ENCODE measurements around the gene TNPO2.

TNPO2 gene

DNA sequence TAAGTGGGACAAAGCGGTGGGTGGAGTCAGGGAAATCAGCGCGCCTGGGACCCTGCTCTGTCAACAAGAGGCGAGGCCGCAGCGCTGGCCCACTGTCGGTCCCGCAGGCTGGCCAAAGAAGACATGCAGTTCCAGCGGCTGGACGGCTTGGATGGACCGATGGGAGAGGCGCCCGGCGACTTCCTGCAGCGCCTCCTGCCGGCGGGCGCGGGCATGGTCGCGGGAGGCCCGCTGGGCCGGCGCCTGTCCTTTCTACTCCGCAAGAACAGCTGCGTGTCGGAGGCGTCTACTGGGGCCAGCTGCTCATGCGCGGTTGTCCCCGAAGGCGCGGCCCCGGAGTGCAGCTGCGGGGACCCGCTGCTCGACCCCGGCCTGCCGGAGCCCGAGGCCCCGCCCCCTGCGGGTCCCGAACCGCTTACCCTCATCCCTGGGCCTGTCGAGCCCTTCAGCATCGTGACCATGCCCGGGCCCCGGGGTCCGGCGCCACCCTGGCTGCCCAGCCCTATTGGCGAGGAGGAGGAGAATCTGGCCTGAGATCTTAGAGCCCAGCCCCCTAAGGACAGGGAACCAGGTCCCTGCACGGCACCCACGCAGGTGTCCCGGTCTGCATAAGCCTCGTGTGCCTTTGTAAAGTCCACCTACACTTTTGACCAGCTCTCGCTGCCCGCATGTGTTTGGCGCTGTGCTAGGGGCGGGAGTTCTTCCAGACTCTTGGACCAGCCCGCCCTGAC, 34.0 kb upstream of the TNPO2 start:
- H3K27ac ChIP-seq (ENCODE audit: low read length): no peak overlapping the region
- WGBS (ENCODE audit: insufficient coverage, insufficient read length): no CpG with 5 or more reads among the region's 60 CpGs
- peak overlapping the region; percentile 24; the same call in 1 of the 2 replicates for H3K4me3 ChIP-seq (ENCODE audit: low read length)
- H3K27me3 ChIP-seq (ENCODE audit: control insufficient read depth, insufficient read depth, low read length): no peaks in the 10 kb centered on the region
- no peaks in the 10 kb centered on the region for H3K9me3 ChIP-seq (ENCODE audit: control insufficient read depth, insufficient read depth, low read length)
- DNase-seq (ENCODE audit: low read depth, low spot score): peak; percentile 63
- H3K36me3 ChIP-seq (ENCODE audit: control insufficient read depth, insufficient read depth, low read length): no peaks in the 10 kb centered on the region
- H3K4me1 ChIP-seq (ENCODE audit: control insufficient read depth, insufficient read depth, low read length): peaks cover 2% of the 10 kb centered on the region; the same call in 1 of the 2 replicates

DNA sequence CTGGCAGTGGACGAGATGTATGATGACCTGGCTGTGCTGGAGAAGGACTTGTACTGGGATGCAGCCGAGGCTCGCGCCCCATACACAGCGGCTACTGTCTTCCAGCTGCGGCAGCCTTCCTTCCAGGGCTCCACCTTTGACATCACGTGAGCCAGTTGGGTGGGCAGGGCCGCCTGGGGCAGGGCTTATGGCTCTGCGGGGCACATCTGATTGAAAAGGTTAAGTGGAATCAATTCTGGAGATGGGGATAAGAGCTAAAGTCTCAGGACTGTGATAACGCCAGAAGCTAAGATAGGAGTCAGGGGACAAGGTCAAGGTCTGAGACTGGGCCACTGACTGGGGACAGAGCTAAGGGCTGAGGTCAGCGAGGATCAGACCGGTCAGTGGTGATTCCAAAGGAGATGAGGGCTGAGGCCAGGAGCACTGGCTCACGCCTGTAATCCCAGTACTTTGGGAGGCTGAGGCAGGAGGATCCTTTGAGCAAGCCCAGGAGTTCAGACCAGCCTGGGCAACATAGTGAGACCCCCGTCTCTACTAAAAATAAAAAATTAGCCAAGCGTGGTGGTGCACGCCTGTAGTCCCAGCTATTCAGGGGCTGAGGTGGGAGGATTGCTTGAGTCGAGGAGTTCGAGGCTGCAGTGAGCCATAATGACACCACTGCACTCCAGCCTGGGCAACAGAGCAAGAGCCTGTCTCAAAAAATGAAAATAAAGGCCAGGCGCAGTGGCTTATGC, 32.6 kb upstream of the TNPO2 start:
- Histone ChIP-seq H3K27me3 (ENCODE audit: control insufficient read depth, insufficient read depth, low read length) (no peaks in the 10 kb centered on the region), H3K4me1 (ENCODE audit: control insufficient read depth, insufficient read depth, low read length) (peaks cover 4% of the 10 kb centered on the region; the same call in 1 of the 2 replicates), H3K36me3 (ENCODE audit: control insufficient read depth, insufficient read depth, low read length) (no peaks in the 10 kb centered on the region), H3K9me3 (ENCODE audit: control insufficient read depth, insufficient read depth, low read length) (no peaks in the 10 kb centered on the region), H3K4me3 (ENCODE audit: low read length) (no peak overlapping the region), H3K27ac (ENCODE audit: low read length) (no peak overlapping the region)
- WGBS (ENCODE audit: insufficient coverage, insufficient read length): no CpG with 5 or more reads among the region's 19 CpGs
- DNase-seq (ENCODE audit: low read depth, low spot score): no peak

- Histone ChIP-seq H3K4me3 (ENCODE audit: low read length) (no peak overlapping the region), H3K27ac (ENCODE audit: low read length) (no peak overlapping the region), H3K9me3 (ENCODE audit: control insufficient read depth, insufficient read depth, low read length) (no peaks in the 10 kb centered on the region), H3K27me3 (ENCODE audit: control insufficient read depth, insufficient read depth, low read length) (no peaks in the 10 kb centered on the region), H3K4me1 (ENCODE audit: control insufficient read depth, insufficient read depth, low read length) (peaks cover 4% of the 10 kb centered on the region; the same call in 1 of the 2 replicates), H3K36me3 (ENCODE audit: control insufficient read depth, insufficient read depth, low read length) (no peaks in the 10 kb centered on the region)
- no CpG with 5 or more reads among the region's 50 CpGs for WGBS (ENCODE audit: insufficient coverage, insufficient read length)
- DNase-seq (ENCODE audit: low read depth, low spot score): no peak
Observed at GRCh38 chr19:12754465-12755196, 30.9 kb upstream of the TNPO2 start.

GRCh38 chr19:12752056-12752781, 28.5 kb upstream of the TNPO2 start:
- peaks cover 3% of the 10 kb centered on the region; the same call in 1 of the 2 replicates for H3K36me3 ChIP-seq (ENCODE audit: control insufficient read depth, insufficient read depth, low read length)
- no peak overlapping the region for H3K27ac ChIP-seq (ENCODE audit: low read length)
- H3K4me1 ChIP-seq (ENCODE audit: control insufficient read depth, insufficient read depth, low read length): 0 out of 2 replicates have a peak, but pooled peaks cover 1% of the 10 kb centered on the region
- H3K4me3 ChIP-seq (ENCODE audit: low read length): peak overlapping the region; percentile 40; the same call in 1 of the 2 replicates
- WGBS (ENCODE audit: insufficient coverage, insufficient read length): no CpG with 5 or more reads among the region's 23 CpGs
- no peaks in the 10 kb centered on the region for H3K27me3 ChIP-seq (ENCODE audit: control insufficient read depth, insufficient read depth, low read length)
- no peak for DNase-seq (ENCODE audit: low read depth, low spot score)
- no peaks in the 10 kb centered on the region for H3K9me3 ChIP-seq (ENCODE audit: control insufficient read depth, insufficient read depth, low read length)

GRCh38 chr19:12751635-12752034, 27.9 kb upstream of the TNPO2 start, which contains the start of gene BEST2:
Gene BEST2 (plus strand): TSS chr19:12751791. CDS start chr19:12752593, 802 bp downstream.
- DNase-seq (ENCODE audit: low read depth, low spot score): no peak
- Histone ChIP-seq H3K4me1 (ENCODE audit: control insufficient read depth, insufficient read depth, low read length) (0 out of 2 replicates have a peak, but pooled peaks cover 1% of the 10 kb centered on the region), H3K4me3 (ENCODE audit: low read length) (peak within 1 kb of the TSS; percentile 40; the same call in 1 of the 2 replicates), H3K36me3 (ENCODE audit: control insufficient read depth, insufficient read depth, low read length) (peaks cover 6% of the 10 kb centered on the region; the same call in 1 of the 2 replicates), H3K27ac (ENCODE audit: low read length) (no peak within 1 kb of the TSS), H3K9me3 (ENCODE audit: control insufficient read depth, insufficient read depth, low read length) (no peaks in the 10 kb centered on the region), H3K27me3 (ENCODE audit: control insufficient read depth, insufficient read depth, low read length) (no peaks in the 10 kb centered on the region)
- WGBS (ENCODE audit: insufficient coverage, insufficient read length): no CpG with 5 or more reads among the region's 14 CpGs

DNA sequence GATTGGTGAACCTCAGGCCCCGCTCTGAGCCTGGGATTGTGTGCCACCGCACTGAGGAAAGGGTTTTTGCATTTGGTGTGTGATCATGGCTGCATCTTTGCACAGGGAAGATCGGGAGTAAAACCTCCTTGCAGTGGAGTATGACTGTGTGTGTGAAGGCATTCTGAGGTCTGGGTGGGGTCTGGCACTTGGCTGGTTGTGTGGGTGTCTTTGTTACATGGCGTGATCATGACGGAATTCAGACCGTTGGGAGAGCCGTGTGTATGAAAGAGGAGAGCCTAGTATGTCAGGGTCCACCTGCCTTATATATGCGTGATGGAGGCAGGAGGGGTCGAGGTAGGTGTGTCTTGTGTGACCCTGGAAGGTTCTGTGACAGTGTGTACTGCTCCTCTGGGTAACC, 27.1 kb upstream of the TNPO2 start:
- H3K4me1 ChIP-seq (ENCODE audit: control insufficient read depth, insufficient read depth, low read length): 0 out of 2 replicates have a peak, but pooled peaks cover 1% of the 10 kb centered on the region
- no CpG with 5 or more reads among the region's 9 CpGs for WGBS (ENCODE audit: insufficient coverage, insufficient read length)
- no peaks in the 10 kb centered on the region for H3K9me3 ChIP-seq (ENCODE audit: control insufficient read depth, insufficient read depth, low read length)
- peaks cover 8% of the 10 kb centered on the region; the same call in 1 of the 2 replicates for H3K36me3 ChIP-seq (ENCODE audit: control insufficient read depth, insufficient read depth, low read length)
- H3K27ac ChIP-seq (ENCODE audit: low read length): no peak overlapping the region
- H3K27me3 ChIP-seq (ENCODE audit: control insufficient read depth, insufficient read depth, low read length): no peaks in the 10 kb centered on the region
- DNase-seq (ENCODE audit: low read depth, low spot score): no peak
- H3K4me3 ChIP-seq (ENCODE audit: low read length): no peak overlapping the region

DNA sequence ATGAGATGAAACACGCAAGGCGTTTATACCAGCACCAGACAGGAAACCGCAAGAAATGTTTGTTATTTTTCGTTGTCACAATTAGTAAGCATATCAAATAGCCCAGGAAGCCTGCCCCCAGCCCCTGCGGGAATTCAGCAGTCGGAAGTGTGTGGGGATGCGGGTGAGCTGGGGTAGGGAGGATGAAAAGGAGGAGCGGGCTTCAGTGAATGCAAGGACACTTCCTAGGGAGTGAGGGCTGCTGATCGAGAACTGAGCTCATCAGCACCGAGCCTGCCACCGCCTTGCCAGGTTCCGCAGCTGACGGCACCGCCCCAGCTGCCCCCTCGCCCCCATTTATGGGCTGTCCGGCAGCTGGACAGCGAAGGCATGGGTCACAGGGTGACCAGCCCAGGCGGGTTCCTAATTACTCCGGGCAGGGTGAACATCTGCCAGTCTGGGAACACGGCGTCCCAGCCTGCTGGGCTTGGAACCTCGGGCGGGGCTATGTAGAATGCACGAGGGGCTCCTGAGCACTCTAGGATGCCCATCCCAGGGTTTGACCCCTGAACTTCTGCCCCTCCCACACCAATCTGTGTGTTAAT, 26.3 kb upstream of the TNPO2 start:
- no peak overlapping the region for H3K27ac ChIP-seq (ENCODE audit: low read length)

GRCh38 chr19:12748489-12748888, 24.8 kb upstream of the TNPO2 start:
- WGBS (ENCODE audit: insufficient coverage, insufficient read length): no CpG with 5 or more reads among the region's 6 CpGs
- H3K36me3 ChIP-seq (ENCODE audit: control insufficient read depth, insufficient read depth, low read length): peaks cover 14% of the 10 kb centered on the region; the same call in 1 of the 2 replicates
- H3K27me3 ChIP-seq (ENCODE audit: control insufficient read depth, insufficient read depth, low read length): no peaks in the 10 kb centered on the region
- no peak overlapping the region for H3K4me3 ChIP-seq (ENCODE audit: low read length)
- DNase-seq (ENCODE audit: low read depth, low spot score): no peak
- no peaks in the 10 kb centered on the region for H3K9me3 ChIP-seq (ENCODE audit: control insufficient read depth, insufficient read depth, low read length)
- H3K4me1 ChIP-seq (ENCODE audit: control insufficient read depth, insufficient read depth, low read length): 0 out of 2 replicates have a peak, but pooled peaks cover 1% of the 10 kb centered on the region
- no peak overlapping the region for H3K27ac ChIP-seq (ENCODE audit: low read length)

More for the DNA sequence above, 26.3 kb upstream of the TNPO2 start:
- no peak overlapping the region for H3K4me3 ChIP-seq (ENCODE audit: low read length)
- H3K4me1 ChIP-seq (ENCODE audit: control insufficient read depth, insufficient read depth, low read length): 0 out of 2 replicates have a peak, but pooled peaks cover 1% of the 10 kb centered on the region
- no CpG with 5 or more reads among the region's 24 CpGs for WGBS (ENCODE audit: insufficient coverage, insufficient read length)
- no peak for DNase-seq (ENCODE audit: low read depth, low spot score)
- peaks cover 13% of the 10 kb centered on the region; the same call in 1 of the 2 replicates for H3K36me3 ChIP-seq (ENCODE audit: control insufficient read depth, insufficient read depth, low read length)
- no peaks in the 10 kb centered on the region for H3K9me3 ChIP-seq (ENCODE audit: control insufficient read depth, insufficient read depth, low read length)
- no peaks in the 10 kb centered on the region for H3K27me3 ChIP-seq (ENCODE audit: control insufficient read depth, insufficient read depth, low read length)

DNA sequence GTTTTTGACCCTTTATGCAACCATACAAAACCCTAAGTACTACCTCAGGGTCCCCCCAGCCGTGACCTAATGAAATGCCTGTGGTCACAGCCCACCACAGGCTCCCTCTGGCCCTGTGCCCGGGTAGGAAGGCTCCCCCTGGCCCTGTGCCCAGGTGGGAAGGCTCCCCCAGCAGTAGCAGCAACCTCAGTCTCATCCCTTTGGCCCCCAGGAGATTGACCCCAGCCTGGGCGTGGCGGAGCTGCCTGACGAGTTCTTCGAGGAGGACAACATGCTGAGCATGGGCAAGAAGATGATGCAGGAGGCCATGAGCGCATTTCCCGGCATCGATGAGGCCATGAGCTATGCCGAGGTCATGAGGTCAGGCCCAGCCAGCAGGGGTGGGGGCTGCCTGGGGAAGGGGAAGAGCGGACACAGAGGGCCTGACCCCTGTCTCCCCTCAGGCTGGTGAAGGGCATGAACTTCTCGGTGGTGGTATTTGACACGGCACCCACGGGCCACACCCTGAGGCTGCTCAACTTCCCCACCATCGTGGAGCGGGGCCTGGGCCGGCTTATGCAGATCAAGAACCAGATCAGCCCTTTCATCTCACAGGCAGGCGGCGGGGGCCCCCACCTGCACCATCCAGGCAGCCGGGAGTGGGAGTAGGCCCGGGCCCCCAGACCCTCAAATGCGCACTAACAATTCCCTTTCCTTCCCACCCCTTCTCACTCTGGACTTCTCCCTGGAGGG, 21.6 kb upstream of the TNPO2 start:
- no peak overlapping the region for H3K4me3 ChIP-seq (ENCODE audit: low read length)
- H3K36me3 ChIP-seq (ENCODE audit: control insufficient read depth, insufficient read depth, low read length): peaks cover 14% of the 10 kb centered on the region; the same call in 1 of the 2 replicates
- no peak for DNase-seq (ENCODE audit: low read depth, low spot score)
- no peak overlapping the region for H3K27ac ChIP-seq (ENCODE audit: low read length)
- H3K4me1 ChIP-seq (ENCODE audit: control insufficient read depth, insufficient read depth, low read length): no peaks in the 10 kb centered on the region
- WGBS (ENCODE audit: insufficient coverage, insufficient read length): no CpG with 5 or more reads among the region's 22 CpGs
- H3K27me3 ChIP-seq (ENCODE audit: control insufficient read depth, insufficient read depth, low read length): no peaks in the 10 kb centered on the region
- no peaks in the 10 kb centered on the region for H3K9me3 ChIP-seq (ENCODE audit: control insufficient read depth, insufficient read depth, low read length)
